ENCODE measurements around the gene FGF18.
"Not testable (repeated sequence)": the region's sequence is repeated elsewhere in the genome, so short reads cannot be mapped to it uniquely, and the experiment has no call there.

Gene FGF18

GRCh38 chr5:171418982-171419687 lies at the start of gene FGF18:
FGF18 (plus strand) TSS chr5:171419647; CDS start chr5:171420200, 553 bp downstream.
- no peak for DNase-seq

- no peak for DNase-seq
These were observed 49.5 kb upstream of the FGF18 start for GRCh38 chr5:171369898-171370297.

- not testable (repeated sequence) for DNase-seq
These were observed 48.6 kb upstream of the FGF18 start for GRCh38 chr5:171370881-171371280.

GRCh38 chr5:171371326-171371725 lies 48.1 kb upstream of the FGF18 start:
- no peak for DNase-seq

GRCh38 chr5:171379961-171380360 lies 39.5 kb upstream of the FGF18 start:
- no peak for DNase-seq

GRCh38 chr5:171384416-171384815 lies 35.0 kb upstream of the FGF18 start:
- DNase-seq, result not testable (repeated sequence)

- not testable (repeated sequence) for DNase-seq
These were observed 34.4 kb upstream of the FGF18 start for GRCh38 chr5:171384999-171385398.

- DNase-seq, result no peak
These were observed 33.3 kb upstream of the FGF18 start for GRCh38 chr5:171386006-171386671.

- no peak for DNase-seq
These were observed 32.5 kb upstream of the FGF18 start for GRCh38 chr5:171386861-171387344.

- peak; percentile 99 for DNase-seq
These were observed 32.0 kb upstream of the FGF18 start, which contains the start of gene NPM1 for GRCh38 chr5:171387345-171387969. NPM1 (plus strand) TSS chr5:171387849; CDS start chr5:171387949, 100 bp downstream.

- peak; percentile 81 for DNase-seq
These were observed 31.3 kb upstream of the FGF18 start for GRCh38 chr5:171387970-171388815.

GRCh38 chr5:171388816-171389168 lies 30.7 kb upstream of the FGF18 start:
- no peak for DNase-seq

GRCh38 chr5:171390883-171391677 lies 28.4 kb upstream of the FGF18 start:
- DNase-seq, result peak; percentile 56

- DNase-seq, result no peak
These were observed 27.4 kb upstream of the FGF18 start for GRCh38 chr5:171391996-171392577.

GRCh38 chr5:171392585-171393159 lies 26.8 kb upstream of the FGF18 start:
- DNase-seq, result no peak

- no peak for DNase-seq
These were observed 24.4 kb upstream of the FGF18 start for GRCh38 chr5:171395042-171395441.

- DNase-seq, result not testable (repeated sequence)
These were observed 22.9 kb upstream of the FGF18 start for GRCh38 chr5:171396583-171396982.

GRCh38 chr5:171397190-171397589 lies 22.3 kb upstream of the FGF18 start:
- DNase-seq, result no peak

- DNase-seq, result no peak
These were observed 21.8 kb upstream of the FGF18 start for GRCh38 chr5:171397599-171397998.

GRCh38 chr5:171398660-171399059 lies 20.8 kb upstream of the FGF18 start:
- not testable (repeated sequence) for DNase-seq

- no peak for DNase-seq
These were observed 19.3 kb upstream of the FGF18 start for GRCh38 chr5:171400169-171400568.
